HEK293T (cell line): ENCODE data around the gene NVL.

ENCODE experiments used
- ARNT ChIP-seq: fragments of 450-650 bp; IDR thresholded peaks from 2 replicates; pipeline ENCODE4 v1.6.1; 2017; ENCODE audit warnings: mild to moderate bottlenecking
- CTBP1 ChIP-seq: fragments of 450-650 bp; IDR thresholded peaks from 2 replicates; pipeline ENCODE4 v1.6.1; 2016; ENCODE audit warnings: borderline replicate concordance
- ELF4 ChIP-seq: fragments of 450-650 bp; IDR thresholded peaks from 2 replicates; pipeline ENCODE4 v1.6.1; 2017; ENCODE audit warnings: antibody characterized with exemption
- FOXA1 ChIP-seq: fragments of 450-650 bp; IDR thresholded peaks from 2 replicates; pipeline ENCODE4 v1.6.1; 2016; ENCODE audit warnings: mild to moderate bottlenecking
- FOXM1 ChIP-seq: fragments of 450-650 bp; IDR thresholded peaks from 2 replicates; pipeline ENCODE4 v1.6.1; 2017; ENCODE audit warnings: mild to moderate bottlenecking, borderline replicate concordance
- NFRKB ChIP-seq: fragments of 450-650 bp; IDR thresholded peaks from 2 replicates; pipeline ENCODE4 v1.6.1; 2016; ENCODE audit warnings: mild to moderate bottlenecking, moderate library complexity
- SUZ12 ChIP-seq: fragments of 450-650 bp; IDR thresholded peaks from 2 replicates; pipeline ENCODE4 v1.6.1; 2016; ENCODE audit warnings: mild to moderate bottlenecking
- TARDBP ChIP-seq: fragments of 450-650 bp; IDR thresholded peaks from 2 replicates; pipeline ENCODE4 v1.6.1; 2016

DNA sequence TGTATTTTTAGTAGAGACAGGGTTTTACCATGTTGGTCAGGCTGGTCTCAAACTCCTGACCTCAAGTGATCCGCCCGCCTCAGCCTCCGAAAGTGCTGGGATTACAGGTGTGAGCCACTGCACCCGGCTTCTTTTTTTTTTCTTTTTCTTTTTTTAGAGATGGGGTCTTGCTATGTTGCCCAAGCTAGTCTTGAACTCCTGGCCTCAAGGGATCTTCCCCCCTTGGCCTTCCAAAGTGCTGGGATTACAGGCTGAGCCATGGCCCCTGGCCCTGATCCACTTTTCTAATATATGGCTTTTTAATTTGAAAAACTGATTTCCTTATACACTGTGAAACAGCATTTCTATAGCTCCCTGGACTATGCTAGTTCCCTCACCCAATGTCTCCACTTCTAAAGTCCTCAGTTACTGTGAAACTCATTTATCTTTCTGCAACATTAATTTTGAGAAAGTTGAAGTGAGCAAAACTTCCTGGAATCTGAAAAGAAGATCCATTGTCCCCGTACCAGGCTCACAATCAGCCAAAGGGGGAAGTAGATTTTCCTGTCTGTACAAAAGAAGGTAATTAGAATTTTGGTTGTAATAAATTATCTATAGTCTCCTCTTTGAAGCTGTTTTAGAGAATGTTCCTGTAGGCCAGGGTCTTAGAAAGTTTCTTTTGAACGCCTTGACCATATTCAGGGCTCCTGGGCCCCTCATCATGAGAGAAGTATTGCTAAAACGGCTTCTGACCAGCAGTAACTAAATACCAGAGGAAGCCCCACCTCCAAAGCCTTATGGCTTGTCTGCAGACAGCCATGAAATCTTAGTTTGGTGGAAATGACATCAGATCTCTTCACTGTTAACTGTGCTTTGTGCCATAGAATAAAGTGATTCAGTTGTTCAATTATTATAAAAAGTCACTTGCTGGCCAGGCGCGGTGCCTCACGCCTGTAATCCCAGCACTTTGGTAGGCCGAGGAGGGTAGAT is 112.0 kb downstream of the NVL start:
- TF ChIP-seq ELF4, result no peak
- TF ChIP-seq NFRKB, result no peak
- no peak for TF ChIP-seq ARNT
- no peak for TF ChIP-seq TARDBP
- no peak for TF ChIP-seq FOXA1
- TF ChIP-seq FOXM1, result no peak
- TF ChIP-seq SUZ12, result no peak
- TF ChIP-seq CTBP1, result no peak
